ENCODE data around the gene CCN5.

DNA sequence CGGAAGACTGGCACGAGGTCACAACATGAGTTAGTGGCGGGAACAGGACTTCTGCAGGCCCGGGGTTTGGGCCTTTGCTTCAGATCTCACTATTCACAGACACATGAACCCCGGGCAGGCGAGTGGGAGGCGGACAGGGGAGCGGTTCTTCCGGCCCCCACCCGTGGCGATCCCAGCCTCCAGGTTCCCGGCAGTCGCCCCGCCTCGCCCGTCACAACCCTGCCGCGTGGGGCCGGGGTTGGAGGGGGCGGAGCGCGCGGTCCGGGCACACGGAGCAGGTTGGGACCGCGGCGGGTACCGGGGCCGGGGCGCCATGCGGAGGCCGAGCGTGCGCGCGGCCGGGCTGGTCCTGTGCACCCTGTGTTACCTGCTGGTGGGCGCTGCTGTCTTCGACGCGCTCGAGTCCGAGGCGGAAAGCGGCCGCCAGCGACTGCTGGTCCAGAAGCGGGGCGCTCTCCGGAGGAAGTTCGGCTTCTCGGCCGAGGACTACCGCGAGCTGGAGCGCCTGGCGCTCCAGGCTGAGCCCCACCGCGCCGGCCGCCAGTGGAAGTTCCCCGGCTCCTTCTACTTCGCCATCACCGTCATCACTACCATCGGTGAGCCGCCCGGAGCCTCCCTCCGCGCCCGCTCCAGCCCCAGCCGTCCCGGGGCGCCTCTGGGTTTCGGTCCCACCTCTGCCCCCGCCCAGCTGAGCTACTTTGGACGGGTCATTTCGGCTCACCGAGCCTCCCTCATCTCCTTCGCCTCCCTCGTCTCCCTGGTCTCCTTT lies 30.6 kb downstream of the CCN5 start, which contains the start of gene KCNK15:
- no peak for TF ChIP-seq ZNF266 (tag by site-specific recombination; IDR thresholded peaks at IDR 0.05; ENCODE audit: low read depth)
- TF ChIP-seq, protein P1, sequence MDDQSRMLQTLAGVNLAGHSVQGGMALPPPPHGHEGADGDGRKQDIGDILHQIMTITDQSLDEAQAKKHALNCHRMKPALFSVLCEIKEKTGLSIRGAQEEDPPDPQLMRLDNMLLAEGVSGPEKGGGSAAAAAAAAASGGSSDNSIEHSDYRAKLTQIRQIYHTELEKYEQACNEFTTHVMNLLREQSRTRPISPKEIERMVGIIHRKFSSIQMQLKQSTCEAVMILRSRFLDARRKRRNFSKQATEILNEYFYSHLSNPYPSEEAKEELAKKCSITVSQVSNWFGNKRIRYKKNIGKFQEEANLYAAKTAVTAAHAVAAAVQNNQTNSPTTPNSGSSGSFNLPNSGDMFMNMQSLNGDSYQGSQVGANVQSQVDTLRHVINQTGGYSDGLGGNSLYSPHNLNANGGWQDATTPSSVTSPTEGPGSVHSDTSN (CRISPR knock-in tag; IDR thresholded peaks at IDR 0.05): no peak
- TF ChIP-seq, protein P2, sequence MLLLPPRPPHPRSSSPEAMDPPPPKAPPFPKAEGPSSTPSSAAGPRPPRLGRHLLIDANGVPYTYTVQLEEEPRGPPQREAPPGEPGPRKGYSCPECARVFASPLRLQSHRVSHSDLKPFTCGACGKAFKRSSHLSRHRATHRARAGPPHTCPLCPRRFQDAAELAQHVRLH (tag by site-specific recombination; IDR thresholded peaks at IDR 0.05): no peak
- TF ChIP-seq SP2 (tag by site-specific recombination; IDR thresholded peaks at IDR 0.05): no peak
- no peak for TF ChIP-seq KLF9 (tag by site-specific recombination; IDR thresholded peaks at IDR 0.05; ENCODE audit: low read depth)
